Endodermal cell (in vitro differentiated cells): ENCODE data around the gene SOX13. TPM values are rescaled to one million over a fixed set of nuclear protein-coding genes. Genes with fewer than 3 reads are reported as not detected.
"Not testable (repeated sequence)": the region's sequence is repeated elsewhere in the genome, so short reads cannot be mapped to it uniquely, and the experiment has no call there.

Experiments
- DNase-seq: peaks from one replicate; pipeline ENCODE4 v3.0.0-alpha.2; 2017
- H3K27ac ChIP-seq: 2 replicates; pipeline ENCODE4 v1.5.1; 2013; ENCODE audit warnings: mild to moderate bottlenecking, low read depth, low read length, moderate library complexity
- H3K27me3 ChIP-seq: 2 replicates; pipeline ENCODE4 v1.6.1; 2013; ENCODE audit warnings: mild to moderate bottlenecking, low read length, moderate library complexity; ENCODE audit not compliant: insufficient read depth, control insufficient read depth, poor library complexity, severe bottlenecking
- H3K36me3 ChIP-seq: 2 replicates; pipeline ENCODE4 v1.7.0; 2013; ENCODE audit warnings: mild to moderate bottlenecking, low read length, moderate library complexity; ENCODE audit not compliant: control insufficient read depth, insufficient read depth
- H3K4me1 ChIP-seq: one replicate; pipeline ENCODE4 v1.7.0; 2013; ENCODE audit warnings: low read length; ENCODE audit not compliant: control insufficient read depth, insufficient read depth
- H3K4me3 ChIP-seq: 2 replicates; pipeline ENCODE4 v1.5.1; 2013; ENCODE audit warnings: mild to moderate bottlenecking, low read length, moderate library complexity
- H3K9ac ChIP-seq: 2 replicates; pipeline ENCODE4 v1.6.1; 2013; ENCODE audit warnings: mild to moderate bottlenecking, low read length, moderate library complexity; ENCODE audit not compliant: poor library complexity, severe bottlenecking; ENCODE audit errors: extremely low read depth
- H3K9me3 ChIP-seq: 2 replicates; pipeline ENCODE4 v1.6.1; 2013; ENCODE audit warnings: mild to moderate bottlenecking, low read length, moderate library complexity; ENCODE audit not compliant: control insufficient read depth
- H3K27ac Mint-ChIP-seq: 2 replicates; pipeline ENCODE4 v1.8.0; 2020; ENCODE audit warnings: mixed read lengths
- H3K27me3 Mint-ChIP-seq: 2 replicates; pipeline ENCODE4 v1.8.0; 2021; ENCODE audit warnings: mild to moderate bottlenecking, mixed read lengths; ENCODE audit not compliant: insufficient read depth
- H3K36me3 Mint-ChIP-seq: 2 replicates; pipeline ENCODE4 v1.8.0; 2020; ENCODE audit warnings: low read depth, mixed read lengths
- H3K4me1 Mint-ChIP-seq: 2 replicates; pipeline ENCODE4 v1.8.0; 2020; ENCODE audit warnings: mixed read lengths
- H3K4me3 Mint-ChIP-seq: 2 replicates; pipeline ENCODE4 v1.8.0; 2020; ENCODE audit warnings: mild to moderate bottlenecking, moderate library complexity, mixed read lengths
- H3K9me3 Mint-ChIP-seq: 2 replicates; pipeline ENCODE4 v1.8.0; 2020; ENCODE audit warnings: mild to moderate bottlenecking, mixed read lengths
- WGBS, 2 experiments: methylation state at CpG; one replicate each; pipeline versions ENCODE4 v1.1.5 to v1.1.7; 2013; ENCODE audit warnings: missing lambda C conversion rate in 2 of 2, mixed read lengths in 1 of 2; ENCODE audit not compliant: insufficient coverage in 1 of 2, insufficient read length in 1 of 2; 5-methylcytosine and 5-hydroxymethylcytosine counted together
- total RNA-seq, 2 donors: library from RNA; stranded (reverse); fragmentation: NEBNext Ultra II Directional in 1 of 2; extraction: Animal tissue kit (Norgen Biotek cat#: 25700) in 1 of 2; gene quantifications; 2 replicates in 1 of 2; 3 replicates in 1 of 2; pipeline ENCODE4 v1.2.1, GENCODE V29; 2021
- TF ChIP-seq, protein P1 (sequence below): fragments of 200-600 bp; sonication (generic); conservative IDR thresholded peaks from 2 replicates; pipeline ENCODE4 v1.5.0; 2021; ENCODE audit warnings: antibody characterized with exemption, mild to moderate bottlenecking

The SOX13 gene
- total RNA-seq, 2 donors from 2014 or later: 75.3 to 85.3 TPM

DNA sequence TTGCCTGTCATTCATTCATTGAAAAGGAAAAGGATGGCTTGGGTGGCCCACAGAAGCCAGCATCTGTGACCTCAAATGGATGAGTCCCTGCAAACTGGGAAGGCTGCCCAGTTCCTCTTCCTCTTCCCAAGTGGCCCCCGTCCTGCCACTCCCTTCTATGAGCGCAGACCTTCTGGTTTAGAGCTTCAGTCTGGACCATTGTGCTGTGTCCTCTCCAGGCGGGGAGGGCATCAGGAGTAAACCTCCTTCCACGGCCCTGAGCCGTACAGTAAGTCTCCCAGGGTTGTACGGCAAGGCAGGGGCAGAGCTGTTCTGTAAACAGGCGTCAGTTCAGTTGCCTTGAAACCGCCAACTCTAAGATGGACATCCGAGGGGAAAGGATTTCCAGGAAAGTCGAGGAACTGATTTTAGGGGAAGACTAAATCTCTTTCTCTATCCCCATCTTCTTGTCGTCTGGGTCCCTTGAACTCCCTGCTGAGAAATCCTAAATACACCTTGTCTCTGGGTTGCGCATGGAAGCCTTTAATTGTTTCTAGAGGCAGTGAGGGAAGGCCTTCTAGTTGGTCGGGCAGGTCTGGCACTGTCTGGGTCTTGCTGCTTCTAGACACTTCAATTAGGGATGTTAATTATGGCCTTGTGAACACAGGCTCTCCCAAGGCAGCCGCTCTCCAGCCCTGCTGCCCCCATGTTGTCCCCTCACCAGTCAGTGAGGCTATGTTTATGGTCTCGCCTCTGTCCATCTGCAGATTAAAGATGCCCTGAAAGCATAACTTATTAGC lies 22.1 kb downstream of the SOX13 start:
- Histone ChIP-seq H3K27me3 (no peaks in the 10 kb centered on the region), H3K9ac (no peak overlapping the region), H3K9me3 (no peaks in the 10 kb centered on the region), H3K36me3 (no peaks in the 10 kb centered on the region), H3K27ac (peak overlapping the region; percentile 91), H3K4me1 (peaks cover 8% of the 10 kb centered on the region), H3K4me3 (no peak overlapping the region)
- no peaks in the 10 kb centered on the region for H3K27me3 Mint-ChIP-seq
- peaks cover 55% of the 10 kb centered on the region for H3K4me1 Mint-ChIP-seq
- TF ChIP-seq, protein P1, sequence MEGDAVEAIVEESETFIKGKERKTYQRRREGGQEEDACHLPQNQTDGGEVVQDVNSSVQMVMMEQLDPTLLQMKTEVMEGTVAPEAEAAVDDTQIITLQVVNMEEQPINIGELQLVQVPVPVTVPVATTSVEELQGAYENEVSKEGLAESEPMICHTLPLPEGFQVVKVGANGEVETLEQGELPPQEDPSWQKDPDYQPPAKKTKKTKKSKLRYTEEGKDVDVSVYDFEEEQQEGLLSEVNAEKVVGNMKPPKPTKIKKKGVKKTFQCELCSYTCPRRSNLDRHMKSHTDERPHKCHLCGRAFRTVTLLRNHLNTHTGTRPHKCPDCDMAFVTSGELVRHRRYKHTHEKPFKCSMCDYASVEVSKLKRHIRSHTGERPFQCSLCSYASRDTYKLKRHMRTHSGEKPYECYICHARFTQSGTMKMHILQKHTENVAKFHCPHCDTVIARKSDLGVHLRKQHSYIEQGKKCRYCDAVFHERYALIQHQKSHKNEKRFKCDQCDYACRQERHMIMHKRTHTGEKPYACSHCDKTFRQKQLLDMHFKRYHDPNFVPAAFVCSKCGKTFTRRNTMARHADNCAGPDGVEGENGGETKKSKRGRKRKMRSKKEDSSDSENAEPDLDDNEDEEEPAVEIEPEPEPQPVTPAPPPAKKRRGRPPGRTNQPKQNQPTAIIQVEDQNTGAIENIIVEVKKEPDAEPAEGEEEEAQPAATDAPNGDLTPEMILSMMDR: no peak
- no peak overlapping the region for H3K4me3 Mint-ChIP-seq
- H3K27ac Mint-ChIP-seq: no peak overlapping the region
- no peak for DNase-seq
- WGBS, 2 experiments: 73 to 89% methylated on average over 14 to 15 of the region's 15 CpGs
- H3K36me3 Mint-ChIP-seq: peaks cover 1% of the 10 kb centered on the region
- no peaks in the 10 kb centered on the region for H3K9me3 Mint-ChIP-seq

DNA sequence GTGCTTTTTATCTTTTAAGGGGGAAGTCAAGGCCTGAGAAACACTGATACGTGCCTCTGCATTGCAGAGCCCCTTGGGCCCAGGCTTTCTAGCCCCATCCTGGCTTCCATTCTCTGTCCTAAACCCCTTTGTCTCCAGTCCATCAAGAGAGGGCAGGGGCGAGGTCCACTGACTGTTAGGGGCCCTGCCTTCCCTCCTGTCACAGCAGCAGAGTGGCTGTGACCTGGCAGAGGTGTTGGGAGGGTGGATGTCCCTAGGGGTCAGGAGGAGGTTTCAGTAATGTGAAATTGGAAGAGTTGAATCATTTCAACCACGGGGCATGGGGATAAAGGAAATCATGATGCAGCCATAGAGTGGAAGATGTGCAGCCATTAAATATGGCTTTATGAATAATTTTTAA lies 24.0 kb downstream of the SOX13 start:
- Histone ChIP-seq H3K4me1 (peaks cover 19% of the 10 kb centered on the region), H3K36me3 (no peaks in the 10 kb centered on the region), H3K9ac (no peak overlapping the region), H3K27me3 (no peaks in the 10 kb centered on the region), H3K9me3 (no peaks in the 10 kb centered on the region), H3K27ac (peak overlapping the region; percentile 1), H3K4me3 (no peak overlapping the region)
- Mint-ChIP-seq H3K27me3 (no peaks in the 10 kb centered on the region), H3K36me3 (peaks cover 1% of the 10 kb centered on the region), H3K4me1 (peaks cover 59% of the 10 kb centered on the region), H3K4me3 (no peak overlapping the region), H3K27ac (peak overlapping the region; percentile 7), H3K9me3 (no peaks in the 10 kb centered on the region)
- WGBS, 2 experiments: 88 to 100% methylated on average over 1 to 3 of the region's 3 CpGs
- no peak for DNase-seq
- TF ChIP-seq, protein P1: no peak

DNA sequence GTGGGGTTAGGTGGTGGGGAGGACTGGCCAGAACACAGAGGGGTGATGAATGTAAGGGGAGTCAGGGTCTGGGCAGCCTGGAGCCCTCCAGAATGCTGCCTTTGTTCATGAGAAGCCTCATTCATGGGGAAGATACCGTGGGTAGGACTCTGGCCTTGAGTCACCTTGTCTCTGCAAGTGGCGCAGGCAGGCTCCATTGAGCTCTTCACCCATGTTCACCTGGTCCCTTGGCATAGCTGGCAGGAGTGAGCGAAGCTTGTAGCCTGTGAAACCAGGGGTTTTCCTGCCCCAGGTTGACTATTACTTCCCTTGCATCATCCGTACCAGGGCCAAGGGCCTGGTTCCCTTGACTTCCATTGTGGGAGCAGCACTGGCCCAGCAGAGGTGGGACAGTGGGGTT lies 25.8 kb downstream of the SOX13 start:
- Histone ChIP-seq H3K4me3 (no peak overlapping the region), H3K36me3 (no peaks in the 10 kb centered on the region), H3K9me3 (no peaks in the 10 kb centered on the region), H3K4me1 (peaks cover 23% of the 10 kb centered on the region), H3K27ac (no peak overlapping the region), H3K27me3 (no peaks in the 10 kb centered on the region), H3K9ac (no peak overlapping the region)
- Mint-ChIP-seq H3K27me3 (no peaks in the 10 kb centered on the region), H3K9me3 (no peaks in the 10 kb centered on the region), H3K4me3 (no peak overlapping the region), H3K36me3 (peaks cover 1% of the 10 kb centered on the region), H3K27ac (peak overlapping the region; percentile 82), H3K4me1 (peaks cover 63% of the 10 kb centered on the region)
- DNase-seq: no peak
- 91 to 94% methylated on average over 3 to 4 of the region's 4 CpGs for WGBS, 2 experiments
- TF ChIP-seq, protein P1: no peak

DNA sequence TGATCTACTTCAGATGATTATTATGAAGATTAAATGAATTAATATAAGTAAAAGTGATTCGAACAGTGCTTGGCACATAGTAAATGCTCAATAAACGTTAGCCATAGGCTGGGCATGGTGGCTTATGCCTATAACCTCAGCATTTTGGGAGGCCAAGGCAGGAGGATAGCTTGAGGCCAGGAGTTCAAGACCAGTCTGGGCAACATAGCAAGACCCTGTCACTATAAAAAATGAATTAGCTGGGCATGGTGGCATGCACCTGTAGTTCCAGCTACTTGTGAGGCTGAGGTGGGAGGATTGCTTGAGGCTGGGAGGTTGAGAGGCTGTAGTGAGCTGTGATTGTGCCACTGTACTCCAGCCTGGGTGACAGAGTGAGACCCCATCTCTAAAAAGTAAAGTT lies 26.8 kb downstream of the SOX13 start:
- not testable (repeated sequence) for H3K27ac Mint-ChIP-seq, H3K9ac ChIP-seq, H3K27ac ChIP-seq, H3K9me3 ChIP-seq, H3K36me3 ChIP-seq, H3K27me3 Mint-ChIP-seq, H3K36me3 Mint-ChIP-seq, H3K4me3 ChIP-seq, DNase-seq, H3K27me3 ChIP-seq, H3K9me3 Mint-ChIP-seq, H3K4me3 Mint-ChIP-seq
- peaks cover 63% of the 10 kb centered on the region for H3K4me1 Mint-ChIP-seq
- H3K4me1 ChIP-seq: peaks cover 23% of the 10 kb centered on the region
- WGBS, 2 experiments: 93 to 100% methylated on average over 2 of the region's 2 CpGs
